ENCODE results near the gene PCGF5.
"Not testable (repeated sequence)": the region's sequence is repeated elsewhere in the genome, so short reads cannot be mapped to it uniquely, and the experiment has no call there.

Gene PCGF5

GRCh38 chr10:91220194-91220953, at the start of gene PCGF5:
Gene PCGF5, plus strand, starts transcription at chr10:91220663. Its CDS starts 2,209 bp downstream, at chr10:91222872.
- peak; percentile 83 for DNase-seq

GRCh38 chr10:91171485-91171884, 49.0 kb upstream of the PCGF5 start:
- DNase-seq: no peak

DNA sequence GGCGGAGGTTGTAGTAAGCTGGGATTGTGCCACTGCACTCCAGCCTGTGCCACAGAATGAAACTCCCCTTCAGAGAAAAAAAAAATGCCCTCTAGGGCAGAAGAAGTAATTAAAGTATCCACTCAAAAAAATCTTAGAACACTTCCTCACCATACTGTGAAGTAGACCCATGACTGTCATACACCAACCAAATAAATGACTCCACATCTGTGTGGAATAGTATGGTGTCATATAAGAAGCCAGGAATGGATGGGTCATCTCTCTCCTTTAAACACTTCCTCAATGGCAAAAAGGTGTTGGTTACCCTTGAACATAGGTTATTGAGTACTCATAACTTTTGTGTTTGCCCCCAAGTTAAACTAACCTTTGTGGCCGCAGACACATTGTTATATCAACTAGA, 48.1 kb upstream of the PCGF5 start:
- DNase-seq: no peak

GRCh38 chr10:91185239-91185875, 35.1 kb upstream of the PCGF5 start:
- no peak for DNase-seq

GRCh38 chr10:91187156-91187555, 33.3 kb upstream of the PCGF5 start:
- DNase-seq: no peak

DNA sequence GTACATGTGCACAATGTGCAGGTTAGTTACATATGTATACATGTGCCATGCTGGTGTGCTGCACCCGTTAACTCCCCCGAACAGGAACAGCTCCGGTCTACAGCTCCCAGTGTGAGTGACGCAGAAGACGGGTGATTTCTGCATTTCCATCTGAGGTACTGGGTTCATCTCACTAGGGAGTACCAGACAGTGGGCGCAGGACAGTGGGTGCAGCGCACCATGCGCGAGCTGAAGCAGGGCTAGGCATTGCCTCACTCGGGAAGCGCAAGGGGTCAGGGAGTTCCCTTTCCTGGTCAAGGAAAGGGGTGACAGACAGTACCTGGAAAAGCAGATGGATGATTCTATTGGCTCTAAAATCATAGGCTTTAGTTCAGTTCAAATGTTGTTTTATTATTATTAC, 32.5 kb upstream of the PCGF5 start:
- not testable (repeated sequence) for DNase-seq

DNA sequence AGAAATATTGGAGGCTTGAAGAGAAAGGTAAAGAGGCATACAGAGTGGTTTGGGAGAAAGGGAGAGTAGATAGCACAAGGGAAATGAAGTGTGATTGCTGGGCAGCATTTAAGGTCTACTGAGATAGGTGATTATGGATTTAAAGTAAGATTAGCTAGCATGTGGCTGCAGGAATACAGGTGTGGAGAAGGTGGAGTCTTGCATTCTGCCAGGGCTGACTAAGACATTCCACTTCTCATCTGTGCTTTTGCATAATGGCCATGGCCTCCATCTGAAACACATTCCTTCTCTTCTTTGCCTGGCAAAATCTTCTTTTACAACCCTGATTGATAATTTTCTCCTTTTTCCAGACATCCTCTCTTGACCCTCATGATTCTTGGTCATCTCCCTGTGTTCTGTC, 31.6 kb upstream of the PCGF5 start:
- no peak for DNase-seq

DNA sequence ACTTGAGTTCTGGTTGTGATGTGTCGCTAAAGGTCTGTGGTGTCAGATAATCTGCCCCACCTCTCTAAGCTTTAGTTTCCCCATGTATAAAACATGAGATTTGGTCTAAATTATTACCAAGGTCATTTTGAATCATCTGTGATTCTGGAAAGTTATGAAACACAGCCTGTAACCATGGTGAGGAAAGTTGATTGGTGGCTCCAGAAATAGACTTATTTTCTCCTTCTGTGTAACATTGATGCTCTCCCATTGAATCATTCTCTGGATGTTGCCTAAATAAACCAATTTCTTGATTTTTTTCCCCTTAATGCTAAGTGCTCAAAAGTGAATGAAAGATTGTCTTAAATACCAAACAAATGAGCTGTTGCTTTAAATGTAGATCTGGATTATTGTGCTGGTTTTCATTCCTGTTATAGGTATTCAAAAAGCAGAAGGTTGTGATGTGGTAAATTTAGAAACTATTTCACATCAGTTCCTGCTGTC, 30.0 kb upstream of the PCGF5 start:
- no peak for DNase-seq

DNA sequence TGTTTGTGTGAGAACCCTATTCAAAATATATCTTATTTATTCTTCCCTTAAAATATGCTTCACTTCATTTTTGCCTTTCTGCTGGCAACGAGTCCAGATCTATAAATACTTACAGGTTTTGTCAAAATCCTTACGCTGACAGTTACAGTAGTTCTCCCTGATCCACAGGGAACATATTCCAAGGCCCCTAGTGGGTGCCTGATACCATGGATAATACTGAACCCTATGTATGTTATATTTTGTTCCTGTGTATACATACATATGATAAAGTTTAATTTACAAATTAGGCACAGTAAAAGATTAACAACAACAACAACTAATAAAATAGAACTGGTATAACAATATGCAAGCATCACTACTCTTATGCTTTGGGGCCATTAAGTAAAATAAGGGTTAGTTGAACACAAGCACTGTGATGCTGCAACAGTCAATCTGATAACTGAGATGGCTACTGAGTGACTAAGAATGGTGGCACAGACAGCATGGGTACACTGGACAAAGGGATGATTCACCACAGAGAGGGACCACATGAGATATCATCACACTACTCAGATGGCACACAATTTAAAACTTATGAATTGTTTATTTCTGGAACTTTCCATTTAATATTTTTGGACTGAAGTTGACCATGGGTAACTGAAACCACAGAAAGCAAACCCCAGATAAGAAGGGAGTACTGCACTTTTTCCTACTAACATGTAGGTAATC, 29.4 kb upstream of the PCGF5 start:
- no peak for DNase-seq

DNA sequence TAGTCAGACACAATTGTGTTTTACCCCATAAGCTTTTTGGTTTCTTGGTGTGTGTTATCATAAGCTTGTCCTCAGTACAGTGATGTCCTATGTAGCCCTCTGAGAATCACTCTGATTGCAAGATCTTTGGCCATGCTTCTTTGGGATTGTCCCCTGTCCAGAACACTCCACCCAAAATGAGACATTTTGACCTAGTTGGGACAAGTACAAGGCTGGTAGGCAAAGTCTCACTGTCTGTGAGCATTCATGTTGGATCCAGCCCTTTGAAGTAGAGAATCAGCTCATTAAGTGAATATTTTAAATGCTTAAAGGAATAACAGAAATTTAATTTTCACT, 28.9 kb upstream of the PCGF5 start:
- DNase-seq: no peak

DNA sequence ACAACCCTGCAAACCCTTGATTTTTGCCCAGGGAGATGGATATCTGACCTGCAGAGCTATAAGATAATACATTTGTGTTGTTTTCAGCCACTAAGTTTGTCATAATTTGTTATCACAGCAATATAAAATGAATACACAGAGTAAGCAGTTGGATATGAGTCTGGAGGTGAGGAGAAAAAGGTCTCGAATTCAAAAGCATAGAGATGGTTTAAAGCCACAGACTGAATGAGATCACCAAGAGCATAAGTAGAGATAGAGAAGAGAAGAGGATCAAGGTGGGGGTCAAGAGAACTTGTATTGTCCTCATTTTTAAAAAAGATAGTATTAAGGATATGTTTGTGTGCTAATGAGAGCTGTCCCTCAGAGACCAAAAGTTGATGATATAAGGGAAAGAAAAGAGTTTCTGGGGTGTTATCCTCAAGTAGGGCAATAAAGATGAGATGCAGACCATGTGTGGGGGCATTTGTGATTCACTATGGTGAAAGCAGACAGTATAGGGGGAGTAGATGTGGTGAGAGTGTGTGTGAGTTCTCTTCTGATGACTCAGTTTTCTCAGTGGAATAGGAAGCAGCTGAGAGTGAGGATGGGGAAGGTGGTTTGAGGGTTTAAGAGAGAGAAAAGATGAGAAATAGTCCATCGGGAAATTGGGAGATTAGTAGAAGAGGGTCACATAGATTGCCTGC, 25.8 kb upstream of the PCGF5 start:
- no peak for DNase-seq

DNA sequence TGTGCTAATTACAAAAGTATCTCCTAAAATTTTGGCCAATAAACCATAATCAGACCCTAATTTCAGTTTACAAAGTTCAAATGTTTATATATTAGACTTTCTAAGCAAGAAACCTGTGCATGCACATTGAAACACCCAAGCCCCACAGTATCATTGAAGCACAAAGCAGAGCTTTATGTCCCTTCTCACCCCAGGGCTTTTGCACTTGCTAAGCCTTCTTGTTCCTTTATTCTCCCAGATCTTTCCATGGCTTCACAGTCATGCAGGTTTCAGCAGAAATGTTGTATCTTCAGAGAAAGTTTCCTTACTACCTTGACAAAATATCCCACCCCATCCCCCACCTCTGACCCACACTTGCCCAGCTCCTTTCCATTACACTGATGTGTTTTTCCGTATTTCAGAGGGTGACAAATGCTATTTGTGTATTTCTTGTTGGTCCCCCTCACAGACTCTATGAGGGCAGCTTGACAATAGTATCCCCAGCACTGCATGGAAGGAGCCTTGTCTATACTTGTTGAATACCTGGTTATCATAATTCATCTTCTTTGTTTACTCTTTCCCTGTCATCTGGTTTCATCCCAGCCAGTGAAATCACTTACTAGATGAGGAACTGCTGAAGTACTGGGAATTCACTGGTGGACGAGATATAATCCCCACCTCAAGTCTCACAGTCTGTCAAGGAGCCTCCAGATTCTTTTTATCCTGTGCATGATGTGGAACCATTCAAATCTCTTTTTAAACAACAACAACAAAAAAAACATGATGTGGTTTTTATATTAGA, 24.0 kb upstream of the PCGF5 start:
- no peak for DNase-seq

GRCh38 chr10:91197127-91197526, 23.3 kb upstream of the PCGF5 start:
- no peak for DNase-seq

DNA sequence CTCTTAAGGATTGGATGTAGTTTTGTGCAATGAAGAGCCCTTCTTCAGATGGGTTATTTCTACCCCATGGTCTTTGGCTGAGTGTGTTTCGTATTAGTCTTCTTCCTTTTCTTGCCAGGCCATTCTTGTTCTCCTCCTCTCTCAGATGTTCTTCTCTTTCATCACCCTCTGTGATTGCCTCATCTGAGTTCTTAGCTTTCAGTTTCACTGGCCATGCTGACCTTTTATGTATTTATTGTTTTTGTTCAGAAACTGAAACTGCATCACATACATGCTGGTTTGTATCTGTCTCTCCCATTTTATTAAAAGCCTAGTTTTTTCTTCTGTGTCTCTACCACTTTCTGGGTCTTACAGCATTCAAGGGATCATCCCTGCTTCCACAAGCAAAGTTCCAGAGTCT, 21.7 kb upstream of the PCGF5 start:
- no peak for DNase-seq

DNA sequence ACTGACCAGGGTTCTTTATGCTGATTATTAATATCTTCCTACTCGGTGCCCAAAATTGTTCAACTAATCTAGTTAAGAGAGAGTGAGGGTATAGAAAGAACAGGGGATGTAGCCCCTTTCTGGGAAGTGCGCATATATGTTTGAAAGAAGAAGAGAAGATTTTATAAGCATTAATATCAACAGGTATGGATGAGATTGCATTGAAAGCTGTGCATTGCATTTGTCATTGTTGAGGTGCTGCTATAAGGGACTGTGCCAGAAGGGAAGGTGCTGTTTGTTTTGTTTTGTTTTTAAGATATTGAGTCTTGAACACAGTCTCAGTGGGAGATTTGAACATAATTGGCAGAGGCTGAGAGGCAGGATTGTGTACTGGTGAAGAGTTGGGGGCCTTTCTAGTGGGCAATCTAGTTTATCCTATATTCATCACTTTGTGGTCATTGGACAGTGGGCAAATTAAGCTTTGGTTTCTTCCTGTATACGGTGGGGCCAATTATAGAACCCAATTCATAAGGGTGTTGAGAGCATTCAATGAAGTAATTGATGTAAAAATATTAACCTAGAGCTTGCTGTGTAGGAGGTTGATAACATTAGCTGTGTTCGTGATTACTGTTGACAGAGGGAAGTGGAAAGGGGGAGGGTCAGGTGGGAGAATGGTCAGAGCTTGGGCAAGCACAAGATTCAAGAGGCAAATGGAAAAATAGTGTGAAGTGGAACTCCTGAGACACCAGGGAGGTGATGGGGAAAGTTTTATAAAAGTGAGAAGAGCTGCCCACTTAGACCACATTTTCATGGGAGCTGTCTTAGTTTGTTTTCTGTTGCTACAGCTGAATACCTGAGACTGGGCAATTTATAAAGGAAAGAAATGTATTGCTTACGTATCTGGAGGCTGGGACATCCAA, 19.9 kb upstream of the PCGF5 start:
- DNase-seq: no peak

- DNase-seq: no peak
Observed at GRCh38 chr10:91201213-91201996, 19.1 kb upstream of the PCGF5 start.

GRCh38 chr10:91206427-91206826, 14.0 kb upstream of the PCGF5 start:
- DNase-seq: no peak

DNA sequence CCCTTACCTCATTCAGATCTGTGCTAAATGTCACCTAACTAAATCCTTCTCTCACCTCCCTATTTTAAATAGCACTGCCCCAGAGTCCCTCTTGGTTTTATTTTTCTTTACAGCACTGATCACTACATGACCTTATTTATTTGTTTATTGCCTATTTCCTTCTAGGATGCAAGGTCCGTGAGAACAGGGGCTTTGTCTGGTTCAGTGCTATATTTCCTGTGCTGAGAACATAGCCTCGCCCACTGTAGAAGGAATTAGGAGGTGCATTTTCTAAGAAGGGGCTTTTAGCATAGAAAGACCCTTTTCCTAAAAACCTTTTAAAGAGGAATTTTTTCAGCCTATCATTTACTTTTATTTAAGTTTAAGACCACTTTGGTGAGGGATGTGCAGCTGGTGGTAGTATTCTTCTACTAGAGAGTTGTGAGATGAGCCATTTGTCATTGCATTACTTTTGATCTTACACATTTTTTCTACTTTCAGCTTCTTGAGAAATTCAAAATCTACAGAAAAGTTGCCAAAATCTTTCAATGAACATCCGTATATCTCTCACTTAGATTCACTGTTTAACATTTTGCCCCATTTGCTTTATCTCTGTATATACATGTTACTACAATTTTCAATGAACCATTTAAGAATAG, 13.5 kb upstream of the PCGF5 start:
- no peak for DNase-seq

DNA sequence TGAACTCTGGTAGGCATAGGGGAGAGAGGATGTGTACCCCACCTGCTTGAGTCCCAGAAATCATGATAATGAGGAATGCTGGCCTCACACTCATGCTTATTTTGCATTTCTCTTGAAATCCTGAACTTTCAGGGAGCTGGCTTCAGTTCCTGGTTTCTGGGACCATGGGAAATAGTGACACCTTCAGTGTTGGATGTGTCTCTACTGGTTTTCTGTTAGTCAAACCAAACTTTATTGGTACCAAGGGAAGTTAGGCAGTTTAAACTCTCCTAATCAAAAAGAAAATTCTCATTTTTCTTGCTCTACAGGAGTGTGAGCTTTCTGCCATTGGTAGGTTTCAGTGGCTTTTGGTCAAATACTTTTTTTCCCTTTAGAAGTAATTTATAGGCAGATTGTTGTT, 11.8 kb upstream of the PCGF5 start:
- no peak for DNase-seq

DNA sequence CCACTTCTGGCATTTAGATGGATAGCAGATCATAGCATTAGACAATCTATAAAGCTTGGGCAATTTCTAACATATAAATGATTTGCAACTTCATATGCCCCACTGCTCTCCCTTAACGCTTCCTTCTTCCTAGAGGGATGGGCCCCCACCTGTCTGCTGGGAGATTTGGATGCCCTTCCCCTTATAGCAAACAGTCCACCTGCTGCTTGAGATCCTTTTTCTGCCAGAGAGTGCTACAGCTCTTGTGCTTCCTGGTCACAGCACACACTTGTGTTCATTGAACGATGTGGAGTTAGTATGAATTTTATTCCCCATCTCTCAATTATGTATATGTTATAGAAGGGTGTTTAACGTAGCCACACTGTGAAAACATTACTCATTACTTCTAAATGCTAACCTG, 10.4 kb upstream of the PCGF5 start:
- no peak for DNase-seq
